Stimulated activated naive CD8-positive, alpha-beta T cell treated with anti-CD3 and anti-CD28 coated beads, Interleukin-15, amount 100 ng/mL, for 72 hours (primary cell): ENCODE results near the gene SPG7.
A peak's percentile ranks its signal among the peaks of the same experiment; 100 is the strongest.

ENCODE experiments used
- ATAC-seq: fragments of 150-1000 bp; cut with Tn5 transposase; 2 replicates; pipeline ENCODE4 v1.10.0; 2021; ENCODE audit warnings: mild to moderate bottlenecking, moderate library complexity
- DNase-seq, 2 donors: peaks; one replicate each; pipeline ENCODE4 v3.0.0; 2021 to 2022
- H3K27ac Mint-ChIP-seq, 2 donors: one replicate each; pipeline ENCODE4 v1.8.0; 2022; ENCODE audit warnings: mild to moderate bottlenecking in 2 of 2, mixed read lengths in 2 of 2, moderate library complexity in 2 of 2
- H3K27me3 Mint-ChIP-seq: one replicate; pipeline ENCODE4 v1.8.0; 2022; ENCODE audit warnings: mixed read lengths
- H3K4me1 Mint-ChIP-seq: one replicate; pipeline ENCODE4 v1.8.0; 2022; ENCODE audit warnings: mild to moderate bottlenecking, mixed read lengths
- H3K4me3 Mint-ChIP-seq, 2 donors: one replicate each; pipeline ENCODE4 v1.8.0; 2022; ENCODE audit warnings: mild to moderate bottlenecking in 2 of 2, mixed read lengths in 2 of 2, moderate library complexity in 1 of 2
- H3K9me3 Mint-ChIP-seq, 2 donors: one replicate each; pipeline ENCODE4 v1.8.0; 2022; ENCODE audit warnings: mixed read lengths in 2 of 2

Gene SPG7

DNA sequence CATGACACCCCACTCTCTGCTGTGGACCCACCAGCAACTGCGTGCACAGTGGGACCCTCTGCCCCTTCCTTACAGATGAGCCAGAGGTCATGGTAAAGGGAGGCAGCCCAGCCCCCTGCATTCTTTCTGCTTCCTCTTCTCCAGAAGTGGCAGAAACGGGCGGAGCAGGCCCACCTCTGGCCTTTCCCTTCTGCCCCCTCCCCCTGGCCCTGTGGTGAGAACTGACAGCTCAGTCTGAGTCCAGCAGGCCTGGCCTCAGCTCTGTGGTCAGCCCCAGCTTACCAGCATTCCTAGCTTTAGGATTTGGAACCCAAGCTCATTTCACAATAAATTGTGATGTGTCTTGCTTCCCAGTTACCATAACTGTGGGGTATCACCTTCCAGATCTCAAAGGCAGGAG is 13.1 kb upstream of the SPG7 start:
- Mint-ChIP-seq H3K27ac (no peak overlapping the region), H3K4me3 (no peak overlapping the region), H3K9me3 (no peaks in the 10 kb centered on the region), H3K4me1 (peaks cover 33% of the 10 kb centered on the region), H3K27me3 (no peaks in the 10 kb centered on the region)
- ATAC-seq (no peak), DNase-seq (no peak)

DNA sequence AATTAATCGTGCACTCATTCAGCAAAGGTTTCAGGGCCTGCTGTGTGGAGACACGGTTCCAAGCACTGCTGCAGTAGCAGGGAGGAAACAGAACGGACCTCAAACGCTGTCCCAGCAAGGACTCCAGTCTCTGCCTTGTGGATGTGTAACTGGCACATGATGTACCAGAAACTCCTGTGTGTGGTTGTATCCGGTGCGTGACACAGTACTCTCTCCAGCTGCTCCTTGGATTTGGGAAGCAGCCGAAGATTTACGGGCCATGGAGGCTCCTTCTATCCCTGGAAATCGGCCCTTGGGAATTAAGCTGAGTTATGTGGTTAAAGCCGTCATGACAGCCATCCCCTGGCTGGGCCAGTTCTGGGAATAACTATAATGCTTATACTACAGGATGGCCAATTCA is 9.4 kb upstream of the SPG7 start:
- Mint-ChIP-seq H3K4me1 (peaks cover 6% of the 10 kb centered on the region), H3K27me3 (no peaks in the 10 kb centered on the region), H3K4me3 (no peak overlapping the region), H3K27ac (no peak overlapping the region), H3K9me3 (no peaks in the 10 kb centered on the region)
- DNase-seq = no peak
- ATAC-seq = no peak

DNA sequence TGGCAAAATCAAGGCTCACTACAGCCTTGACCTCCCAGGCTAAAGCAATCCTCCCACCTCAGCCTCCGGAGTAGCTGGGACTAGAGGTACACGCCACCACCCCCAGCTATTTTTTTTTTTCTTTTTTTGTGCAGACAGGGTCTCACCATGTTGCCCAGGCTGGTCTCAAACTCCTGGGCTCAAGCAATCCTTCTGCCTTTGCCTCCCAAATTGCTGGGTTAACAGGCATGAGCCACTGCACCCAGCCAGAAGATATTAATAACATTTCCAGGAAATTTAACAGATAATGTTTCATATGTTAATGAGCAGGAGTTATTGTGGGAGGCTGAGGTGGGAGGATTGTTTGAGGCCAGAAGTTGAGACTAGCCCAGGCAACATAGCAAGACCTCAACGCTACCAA is 8.4 kb upstream of the SPG7 start:
- no peak for DNase-seq
- H3K27ac Mint-ChIP-seq = no peak overlapping the region
- no peaks in the 10 kb centered on the region for H3K9me3 Mint-ChIP-seq
- ATAC-seq = no peak
- no peaks in the 10 kb centered on the region for H3K27me3 Mint-ChIP-seq
- H3K4me1 Mint-ChIP-seq = peaks cover 6% of the 10 kb centered on the region
- H3K4me3 Mint-ChIP-seq = no peak overlapping the region

DNA sequence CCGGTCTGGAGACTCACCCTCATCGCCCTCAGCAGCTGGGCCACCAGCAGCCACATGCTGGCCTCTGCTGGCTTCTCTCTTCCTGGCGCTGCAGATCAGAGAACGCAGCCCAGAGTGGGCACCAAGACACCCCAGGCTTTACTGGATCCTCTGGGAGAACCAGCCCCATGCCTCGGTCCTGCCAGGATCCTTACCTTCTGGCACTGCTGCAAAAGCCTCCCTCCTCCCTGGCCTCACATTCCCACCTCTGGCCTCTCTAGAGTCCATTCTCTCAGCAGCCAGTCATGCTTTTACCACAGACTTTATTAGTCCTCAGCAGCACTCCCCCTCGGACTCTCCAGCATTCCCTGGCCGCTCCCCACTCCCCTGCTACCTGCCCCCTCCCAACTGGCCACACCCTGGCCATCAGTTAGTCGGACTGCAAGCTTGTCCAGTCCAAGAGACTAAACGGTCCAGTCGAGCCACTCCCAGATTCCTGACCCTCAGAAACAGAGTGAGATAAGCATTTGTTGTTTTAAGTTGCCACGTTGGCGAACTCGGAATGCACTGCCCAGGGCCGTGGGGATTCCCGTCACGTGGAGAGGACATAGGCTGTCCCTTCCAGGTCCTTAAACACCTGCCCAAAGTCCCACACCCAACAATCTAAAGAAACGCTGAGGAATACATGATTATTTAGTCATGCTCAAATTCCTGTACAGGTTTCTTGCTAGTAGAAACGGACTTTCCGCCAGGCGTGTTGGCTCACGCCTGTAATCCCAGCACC is 5.9 kb upstream of the SPG7 start:
- H3K4me3 Mint-ChIP-seq = no peak overlapping the region
- no peaks in the 10 kb centered on the region for H3K9me3 Mint-ChIP-seq
- no peaks in the 10 kb centered on the region for H3K27me3 Mint-ChIP-seq
- no peak for DNase-seq
- peak overlapping the region in 1 of 2 donors; percentile 34 for H3K27ac Mint-ChIP-seq
- ATAC-seq = no peak
- peaks cover 23% of the 10 kb centered on the region for H3K4me1 Mint-ChIP-seq

DNA sequence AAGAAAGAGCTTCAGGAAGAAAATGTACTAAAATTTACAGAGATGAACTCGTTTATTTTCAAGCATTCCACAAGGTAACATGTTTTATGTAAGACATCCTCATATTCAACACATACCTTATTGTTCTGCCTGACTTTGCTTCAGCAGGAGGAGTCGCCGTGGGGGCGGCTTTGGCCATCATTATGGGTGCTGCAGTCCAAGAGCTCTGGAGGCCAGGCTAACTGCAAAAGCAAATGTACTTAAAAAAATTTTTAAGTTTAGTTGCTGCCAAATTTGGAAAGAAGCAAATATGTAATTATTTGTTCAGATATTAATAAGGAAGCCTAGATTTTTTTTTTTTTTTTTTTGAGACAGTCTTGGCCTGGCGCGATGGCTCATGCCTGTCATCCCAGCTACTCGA is 4.1 kb upstream of the SPG7 start:
- DNase-seq = no peak
- H3K27ac Mint-ChIP-seq = no peak overlapping the region
- no peak for ATAC-seq
- no peak overlapping the region for H3K4me3 Mint-ChIP-seq
- H3K9me3 Mint-ChIP-seq = no peaks in the 10 kb centered on the region
- no peaks in the 10 kb centered on the region for H3K27me3 Mint-ChIP-seq
- peaks cover 24% of the 10 kb centered on the region for H3K4me1 Mint-ChIP-seq

DNA sequence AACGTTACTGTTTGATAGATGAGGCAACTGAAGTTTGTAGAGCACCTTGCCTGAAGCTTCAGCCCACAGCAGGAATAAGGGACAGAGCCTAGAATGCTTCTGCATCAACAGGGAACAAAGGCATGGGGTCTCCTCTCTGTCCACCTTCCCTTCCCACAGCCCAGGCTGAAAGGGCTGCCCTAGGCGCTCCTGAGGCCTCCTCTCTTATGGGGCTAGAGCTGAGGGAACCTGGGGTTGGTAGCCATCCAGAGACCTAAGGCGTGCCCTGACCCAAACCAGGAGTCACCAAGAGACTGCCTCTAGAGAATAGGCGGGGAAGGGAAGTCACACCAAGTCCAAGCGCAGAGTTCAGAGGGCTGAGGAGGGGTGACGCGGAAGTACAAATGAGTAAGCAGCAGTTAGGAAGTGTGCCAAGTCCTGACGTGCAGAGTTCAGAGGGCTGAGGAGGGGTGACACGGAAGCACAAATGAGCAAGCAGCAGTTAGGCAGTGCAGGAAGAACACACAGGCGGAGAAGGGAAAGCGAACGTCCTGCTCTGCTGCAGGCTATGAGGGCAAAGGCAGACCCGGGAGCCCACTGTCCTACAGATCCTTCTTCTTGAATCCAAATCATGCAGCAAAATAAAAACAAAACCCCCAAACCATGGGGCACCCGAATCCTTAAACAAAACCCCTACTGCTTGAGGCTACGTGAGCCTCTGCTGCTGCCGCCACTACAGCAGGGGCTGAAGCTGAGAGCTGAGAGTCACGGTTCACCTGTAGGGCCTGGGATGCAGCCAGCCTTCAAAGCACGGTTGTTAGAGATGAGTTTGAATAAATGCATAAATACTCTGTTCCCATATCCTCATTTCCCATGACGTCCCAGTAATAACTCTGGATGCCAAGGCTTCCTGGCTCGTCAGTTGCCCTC is 2.7 kb upstream of the SPG7 start:
- Mint-ChIP-seq H3K4me1 (peaks cover 35% of the 10 kb centered on the region), H3K27me3 (no peaks in the 10 kb centered on the region), H3K27ac (peak overlapping the region; percentile 89 to 94), H3K9me3 (no peaks in the 10 kb centered on the region), H3K4me3 (peak overlapping the region; percentile 74 to 80)
- ATAC-seq (peak; percentile 81), DNase-seq (peak; percentile 82 to 91)

DNA sequence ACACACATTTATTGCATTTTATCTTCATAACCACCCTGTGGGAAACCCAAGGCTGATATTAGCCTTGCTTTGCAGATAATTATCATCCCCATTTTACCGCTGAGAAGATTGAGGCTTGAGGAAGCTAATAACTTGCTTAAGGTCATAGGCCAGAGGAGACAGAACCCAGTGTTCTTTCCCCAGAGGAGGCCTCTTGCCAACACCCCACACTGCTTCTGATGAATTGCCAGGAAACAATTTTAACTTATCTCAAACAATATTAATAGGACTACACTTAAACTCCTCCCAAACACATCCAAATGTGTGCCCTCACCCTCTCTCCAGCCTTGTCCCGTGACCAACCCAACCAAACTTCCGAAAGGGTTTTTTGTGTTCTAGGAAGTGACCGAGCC is 2.1 kb upstream of the SPG7 start:
- DNase-seq (no peak), ATAC-seq (no peak)
- Mint-ChIP-seq H3K27me3 (no peaks in the 10 kb centered on the region), H3K4me3 (peak overlapping the region; percentile 74 to 80), H3K4me1 (peaks cover 35% of the 10 kb centered on the region), H3K27ac (peak overlapping the region; percentile 89 to 94), H3K9me3 (no peaks in the 10 kb centered on the region)

DNA sequence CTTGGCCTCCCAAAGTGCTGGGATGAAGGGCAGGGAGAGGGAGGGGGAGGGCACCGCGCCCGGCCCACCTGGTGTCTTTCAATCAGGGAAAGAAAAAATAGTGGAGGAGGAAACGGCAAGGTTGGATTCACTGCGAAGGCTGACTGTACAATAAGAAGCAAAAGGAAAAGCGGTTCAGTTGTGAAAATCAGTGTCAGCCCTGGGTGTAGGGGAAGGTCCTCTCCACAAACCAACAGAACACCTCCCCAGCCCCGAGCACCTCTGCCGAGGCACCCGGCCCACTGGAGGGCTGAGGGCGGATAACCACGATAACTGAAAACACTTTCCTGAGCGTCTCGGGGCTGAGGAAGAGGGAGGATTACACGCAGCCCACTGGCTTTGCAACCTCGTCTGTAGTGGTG is 1.4 kb upstream of the SPG7 start:
- DNase-seq = peak; percentile 20 to 27

DNA sequence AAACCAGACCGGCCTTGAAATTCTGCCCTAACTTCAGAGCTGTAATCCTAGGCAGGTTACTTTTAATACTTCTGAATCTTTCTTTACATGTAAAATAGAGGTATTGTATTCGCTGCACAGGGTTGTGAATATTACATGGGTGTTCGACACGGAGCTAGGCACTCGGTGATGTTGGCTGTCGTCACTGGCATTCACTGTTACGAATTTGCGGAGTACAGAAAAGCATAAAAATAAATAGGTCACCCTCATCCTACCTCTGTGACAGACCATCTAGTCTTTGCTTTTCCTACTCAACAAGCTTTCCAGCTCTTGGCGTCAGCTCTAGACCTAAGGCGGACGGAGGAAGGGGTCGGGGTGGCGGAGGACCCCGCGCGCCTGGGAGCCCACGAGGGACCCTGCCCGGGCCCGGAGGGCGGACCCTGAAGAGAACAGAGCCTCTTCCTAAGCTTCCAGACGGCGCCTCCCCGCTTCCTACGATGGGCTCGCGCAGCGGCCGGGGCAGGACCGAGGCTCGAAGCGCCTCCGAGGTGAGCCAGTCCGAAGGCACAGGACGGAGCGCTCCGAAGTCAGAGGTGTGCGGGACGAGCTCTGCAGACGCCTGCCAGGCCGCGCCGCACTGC is 879 bp upstream of the SPG7 start:
- Mint-ChIP-seq H3K4me1 (peaks cover 35% of the 10 kb centered on the region), H3K9me3 (no peaks in the 10 kb centered on the region), H3K27me3 (no peaks in the 10 kb centered on the region), H3K4me3 (peak overlapping the region; percentile 74 to 81), H3K27ac (peak overlapping the region; percentile 76 to 90)
- no peak for DNase-seq
- peak; percentile 41 for ATAC-seq

More for the DNA sequence above, 1.4 kb upstream of the SPG7 start:
- Mint-ChIP-seq H3K27me3 (no peaks in the 10 kb centered on the region), H3K9me3 (no peaks in the 10 kb centered on the region), H3K27ac (peak overlapping the region; percentile 74 to 76), H3K4me3 (peak overlapping the region; percentile 74 to 81), H3K4me1 (peaks cover 35% of the 10 kb centered on the region)
- ATAC-seq = no peak

DNA sequence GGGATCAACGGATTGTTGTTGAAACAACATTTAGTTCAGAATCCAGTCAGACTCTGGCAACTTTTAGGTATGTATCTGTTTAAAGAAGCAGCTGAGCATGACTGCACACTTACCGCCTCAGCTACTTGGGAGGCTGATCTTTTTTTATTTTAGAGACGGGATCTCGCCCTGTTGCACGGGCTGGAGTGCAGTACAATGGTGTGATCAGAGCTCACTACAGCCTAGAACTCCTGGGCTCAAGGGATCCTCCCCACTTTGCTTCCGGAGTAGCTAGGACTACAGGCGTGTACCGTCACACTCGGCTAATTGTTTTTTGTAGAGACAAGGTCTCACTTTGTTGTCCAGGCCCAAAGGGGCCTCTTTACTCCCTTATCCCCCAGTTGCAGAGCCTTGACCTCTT is 2.3 kb downstream of the SPG7 start:
- Mint-ChIP-seq H3K4me1 (peaks cover 27% of the 10 kb centered on the region), H3K27ac (no peak overlapping the region), H3K4me3 (no peak overlapping the region), H3K9me3 (no peaks in the 10 kb centered on the region), H3K27me3 (no peaks in the 10 kb centered on the region)
- DNase-seq = no peak
- no peak for ATAC-seq

DNA sequence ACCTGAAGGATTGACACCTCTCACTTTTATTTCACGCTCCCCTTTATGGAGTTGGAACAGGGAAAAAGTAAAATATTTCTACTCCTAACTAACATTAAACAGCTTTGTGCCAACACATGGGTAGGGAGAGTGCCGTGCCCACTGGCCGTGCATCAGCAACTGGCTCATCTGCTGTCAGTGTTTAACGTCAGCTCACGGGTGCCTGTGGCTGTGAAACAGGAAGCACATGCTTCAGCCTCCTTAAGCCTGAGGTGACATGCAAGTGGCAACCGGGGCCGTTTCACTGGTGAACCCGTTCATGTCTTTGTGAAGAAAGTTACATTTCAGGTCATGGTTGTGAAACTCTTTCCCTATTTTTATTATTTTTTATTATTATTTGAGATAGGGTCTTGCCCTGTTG is 3.2 kb downstream of the SPG7 start:
- DNase-seq = no peak

DNA sequence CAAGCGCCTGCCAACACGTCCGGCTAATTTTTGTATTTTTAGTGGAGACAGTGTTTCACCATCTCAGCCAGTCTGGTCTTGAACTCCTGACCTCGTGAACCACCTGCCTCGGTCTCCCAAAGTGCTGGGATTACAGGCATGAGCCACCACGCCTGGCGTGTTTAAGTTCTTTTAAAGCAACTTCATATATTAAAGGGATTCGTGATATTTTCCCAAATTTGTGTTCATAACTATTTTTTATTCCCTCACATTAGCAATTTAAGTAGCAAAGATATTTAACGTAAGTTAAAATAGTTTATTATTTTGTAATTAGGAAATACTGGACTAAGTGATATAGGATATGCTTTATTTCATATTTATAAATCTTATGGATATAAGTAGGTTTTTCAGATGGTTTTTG is 4.2 kb downstream of the SPG7 start:
- Mint-ChIP-seq H3K9me3 (no peaks in the 10 kb centered on the region), H3K27ac (no peak overlapping the region), H3K27me3 (no peaks in the 10 kb centered on the region), H3K4me3 (no peak overlapping the region), H3K4me1 (peaks cover 12% of the 10 kb centered on the region)
- ATAC-seq (no peak), DNase-seq (no peak)

More for the DNA sequence above, 3.2 kb downstream of the SPG7 start:
- no peaks in the 10 kb centered on the region for H3K27me3 Mint-ChIP-seq
- H3K4me1 Mint-ChIP-seq = peaks cover 19% of the 10 kb centered on the region
- H3K27ac Mint-ChIP-seq = no peak overlapping the region
- no peak overlapping the region for H3K4me3 Mint-ChIP-seq
- no peaks in the 10 kb centered on the region for H3K9me3 Mint-ChIP-seq
- no peak for ATAC-seq

DNA sequence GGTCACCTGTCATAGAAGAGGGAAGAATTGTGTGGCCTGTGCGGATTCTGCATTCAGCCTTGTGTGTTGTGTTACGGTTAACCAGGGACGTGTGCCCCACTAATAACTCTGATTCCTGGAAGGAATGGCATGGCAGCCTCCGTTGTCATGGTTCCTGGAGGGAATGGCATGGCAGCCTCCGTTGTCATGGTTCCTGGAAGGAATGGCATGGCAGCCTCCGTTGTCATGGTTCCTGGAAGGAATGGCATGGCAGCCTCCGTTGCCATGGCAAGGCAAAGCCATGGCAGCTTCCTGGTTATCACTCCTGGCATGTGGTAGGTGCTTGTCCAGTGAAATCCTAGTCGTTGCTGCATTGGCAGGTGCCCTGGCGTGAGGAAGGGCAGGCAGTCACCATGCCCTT is 8.9 kb downstream of the SPG7 start:
- Mint-ChIP-seq H3K4me1 (peaks cover 5% of the 10 kb centered on the region), H3K27ac (no peak overlapping the region), H3K9me3 (no peaks in the 10 kb centered on the region), H3K27me3 (no peaks in the 10 kb centered on the region), H3K4me3 (no peak overlapping the region)
- ATAC-seq = no peak
- DNase-seq = no peak

DNA sequence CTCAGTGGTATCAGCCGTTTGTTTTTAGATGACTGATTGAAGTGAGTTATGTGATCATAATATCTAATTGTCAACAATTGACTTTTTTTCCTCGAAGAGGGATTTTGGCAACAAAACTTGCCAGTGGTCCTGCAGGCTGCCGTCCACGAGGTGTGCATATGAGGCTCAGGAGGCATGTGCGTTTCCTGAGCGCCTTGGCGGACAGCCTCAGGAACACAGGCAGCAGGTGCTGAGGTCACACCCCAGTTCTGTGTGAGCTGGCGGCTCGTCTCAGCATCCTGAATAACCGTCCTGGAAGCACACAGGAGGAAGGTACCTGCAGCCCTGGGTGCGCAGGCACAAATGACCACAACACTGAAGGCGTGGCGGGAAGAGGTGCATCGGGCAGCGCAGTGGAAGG is 11.7 kb downstream of the SPG7 start:
- H3K9me3 Mint-ChIP-seq = no peaks in the 10 kb centered on the region
- peaks cover 5% of the 10 kb centered on the region for H3K4me1 Mint-ChIP-seq
- peak overlapping the region in 1 of 2 donors; percentile 63 for H3K27ac Mint-ChIP-seq
- DNase-seq (no peak), ATAC-seq (no peak)
- no peak overlapping the region for H3K4me3 Mint-ChIP-seq
- H3K27me3 Mint-ChIP-seq = no peaks in the 10 kb centered on the region

DNA sequence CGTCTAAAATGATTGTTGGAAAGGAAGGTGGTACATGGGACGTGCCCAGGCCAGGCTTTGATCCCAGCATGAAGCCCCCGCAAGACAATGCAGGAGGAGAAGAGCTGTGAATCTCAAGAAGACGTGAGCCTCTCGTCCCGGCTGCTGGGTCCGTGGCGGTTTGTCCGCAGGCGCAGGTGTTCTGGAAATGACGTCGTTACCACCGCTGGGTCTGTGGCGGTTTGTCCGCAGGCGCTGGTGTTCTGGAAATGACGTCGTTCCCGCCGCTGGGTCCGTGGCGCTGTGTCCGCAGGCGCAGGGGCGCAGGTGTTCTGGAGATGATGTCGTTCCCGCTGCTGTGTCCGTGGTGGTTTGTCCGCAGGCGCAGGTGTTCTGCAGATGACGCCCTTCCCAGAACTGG is 14.1 kb downstream of the SPG7 start:
- H3K27me3 Mint-ChIP-seq = no peaks in the 10 kb centered on the region
- no peak for ATAC-seq
- peaks cover 5% of the 10 kb centered on the region for H3K4me1 Mint-ChIP-seq
- no peak overlapping the region for H3K4me3 Mint-ChIP-seq
- no peak for DNase-seq
- H3K9me3 Mint-ChIP-seq = no peaks in the 10 kb centered on the region
- no peak overlapping the region for H3K27ac Mint-ChIP-seq
